ENCODE data around the gene PPP1R1B.

DNA sequence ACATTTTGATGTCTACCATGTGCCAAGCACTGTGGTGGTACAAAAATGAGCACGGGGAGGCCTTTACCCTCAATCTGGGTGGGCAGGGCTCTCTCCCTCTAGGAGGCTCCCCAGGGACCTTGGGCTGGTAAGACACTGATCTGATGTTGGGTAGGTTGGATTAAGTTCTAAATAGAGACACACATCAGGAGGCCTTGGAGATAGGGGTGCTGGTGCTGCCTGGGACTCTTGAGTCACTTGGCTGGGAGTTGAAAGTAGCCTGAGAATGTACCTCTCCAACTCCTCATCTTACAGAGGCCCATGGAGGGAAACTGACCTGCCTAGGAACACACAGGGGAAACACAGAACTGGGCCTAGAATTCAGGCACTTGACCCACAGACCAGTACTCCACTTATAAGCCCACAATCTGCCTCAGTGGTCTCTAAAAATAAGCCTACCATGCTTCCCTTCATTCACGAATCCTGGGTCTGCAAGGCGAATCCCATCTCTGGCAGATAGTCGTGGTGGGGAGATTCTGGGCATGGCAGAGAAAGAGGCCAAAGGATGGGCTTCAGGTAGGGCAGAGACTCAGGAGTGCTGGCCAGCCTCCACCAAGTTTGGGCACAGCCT is 17.2 kb upstream of the PPP1R1B start:
- TF ChIP-seq CTCF (IDR thresholded peaks at IDR 0.05) (no peak), POLR2AphosphoS5 (IDR thresholded peaks at IDR 0.05) (no peak)

Measured in suprapubic skin (tissue), 3 donors.